GM23248 (cell line): ENCODE results near the gene HSD17B8.

Experiments
- EZH2 ChIP-seq: fragments of 200-600 bp; sonication (generic); IDR thresholded peaks from 2 replicates; pipeline ENCODE4 v1.6.1; 2018; ENCODE audit warnings: antibody characterized with exemption, mild to moderate bottlenecking; ENCODE audit not compliant: insufficient read depth, poor library complexity, severe bottlenecking
- EZH2phosphoT487 ChIP-seq: fragments of 200-600 bp; sonication (generic); IDR thresholded peaks from 2 replicates; pipeline ENCODE4 v1.6.1; 2018; ENCODE audit warnings: antibody characterized with exemption, moderate library complexity, mild to moderate bottlenecking, low read depth; ENCODE audit not compliant: insufficient read depth

DNA sequence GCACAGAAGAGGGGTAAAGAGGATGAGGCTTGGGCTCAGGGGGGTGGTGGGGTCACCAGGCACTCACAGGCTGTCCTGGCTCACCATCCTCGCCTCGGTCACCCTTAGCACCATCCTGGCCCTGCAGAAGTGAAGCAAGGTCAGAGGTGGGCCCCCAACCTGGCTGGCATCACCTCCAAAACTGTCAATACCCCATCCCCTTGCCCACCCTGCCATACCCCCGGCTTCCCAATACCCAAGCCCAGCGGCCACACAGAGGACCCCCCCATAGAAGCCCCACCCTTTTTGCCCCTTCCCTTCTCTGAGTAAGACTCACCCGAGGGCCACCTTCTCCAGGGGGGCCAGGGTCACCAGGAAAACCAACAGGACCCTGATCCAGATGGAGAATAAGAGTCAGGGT, 35.8 kb upstream of the HSD17B8 start:
- no peak for TF ChIP-seq EZH2
- no peak for TF ChIP-seq EZH2phosphoT487
